CD4-positive, alpha-beta T cell treated with Interleukin-4 for 1 hour (primary cell): ENCODE measurements around the gene KCNQ1OT1.
"Not testable (repeated sequence)": the region's sequence is repeated elsewhere in the genome, so short reads cannot be mapped to it uniquely, and the experiment has no call there.

Experiments
- DNase-seq, 2 donors: peaks; one replicate each; pipeline ENCODE4 v3.0.0-alpha.2; 2020 to 2022

KCNQ1OT1 gene

DNA sequence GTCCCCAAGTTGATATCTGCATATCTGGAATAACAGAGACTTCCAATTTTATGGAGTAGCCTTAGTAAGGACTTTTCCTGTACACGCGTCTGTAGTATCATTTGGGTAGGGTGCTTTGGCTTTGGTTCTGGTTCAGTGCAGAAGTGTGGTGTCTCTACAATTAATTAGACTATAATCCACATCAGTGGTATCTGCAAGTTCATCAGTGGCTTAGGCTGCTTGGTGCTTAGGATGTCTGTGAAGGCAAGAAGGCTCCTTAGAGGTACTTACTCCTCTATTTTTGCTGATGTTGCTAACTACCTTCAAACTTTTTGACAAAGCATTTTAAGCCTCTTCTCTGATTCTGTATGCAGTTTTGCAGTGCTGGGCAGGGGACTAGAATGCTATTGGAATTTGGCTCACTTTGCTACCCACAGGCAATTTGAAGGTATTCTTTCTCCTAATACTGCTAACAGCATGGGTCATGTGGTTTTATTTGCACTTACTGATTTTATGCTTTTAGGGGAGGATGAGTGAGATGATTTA, 49.4 kb downstream of the KCNQ1OT1 start:
- no peak for DNase-seq

- no peak for DNase-seq
Observed at GRCh38 chr11:2649848-2650247, 49.9 kb downstream of the KCNQ1OT1 start.

- DNase-seq = no peak
Observed at GRCh38 chr11:2649400-2649799, 50.4 kb downstream of the KCNQ1OT1 start.

GRCh38 chr11:2647953-2648352, 51.8 kb downstream of the KCNQ1OT1 start:
- DNase-seq = no peak

DNA sequence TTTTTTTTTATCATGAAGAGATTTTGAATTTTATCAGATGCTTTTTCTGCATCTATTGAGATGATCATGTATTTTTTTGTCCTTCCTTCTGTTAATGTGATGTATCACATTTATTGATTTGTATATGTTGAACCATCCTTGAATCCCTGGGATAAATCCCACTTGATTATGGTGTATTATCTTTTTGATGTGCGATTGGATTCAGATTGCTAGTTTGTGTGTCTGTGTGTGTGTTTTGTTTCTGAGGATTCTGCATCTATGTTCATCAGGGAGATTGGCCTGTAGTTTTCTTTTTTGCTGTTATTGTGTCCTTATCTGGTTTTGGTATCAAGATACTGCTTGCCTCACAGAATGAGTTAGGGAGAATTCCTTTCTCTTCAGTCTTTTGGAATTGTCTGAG, 52.6 kb downstream of the KCNQ1OT1 start:
- DNase-seq = no peak

DNA sequence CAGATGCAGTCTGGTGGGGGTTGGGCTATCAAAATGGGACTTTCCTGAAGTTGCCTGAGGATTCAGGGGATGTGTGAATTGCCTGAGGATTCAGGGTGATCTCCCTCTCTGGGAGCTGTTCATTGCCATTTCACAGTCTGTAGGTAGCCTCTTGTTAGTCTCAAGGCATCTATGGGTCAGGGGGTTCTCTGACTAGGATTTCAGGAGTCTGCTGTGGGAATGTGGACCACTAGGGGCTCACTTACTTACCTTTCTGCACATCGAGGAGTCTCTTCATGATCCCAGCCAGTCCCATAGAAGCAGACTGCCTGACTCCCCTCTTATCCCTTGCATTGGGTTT, 54.0 kb downstream of the KCNQ1OT1 start:
- DNase-seq = no peak

DNA sequence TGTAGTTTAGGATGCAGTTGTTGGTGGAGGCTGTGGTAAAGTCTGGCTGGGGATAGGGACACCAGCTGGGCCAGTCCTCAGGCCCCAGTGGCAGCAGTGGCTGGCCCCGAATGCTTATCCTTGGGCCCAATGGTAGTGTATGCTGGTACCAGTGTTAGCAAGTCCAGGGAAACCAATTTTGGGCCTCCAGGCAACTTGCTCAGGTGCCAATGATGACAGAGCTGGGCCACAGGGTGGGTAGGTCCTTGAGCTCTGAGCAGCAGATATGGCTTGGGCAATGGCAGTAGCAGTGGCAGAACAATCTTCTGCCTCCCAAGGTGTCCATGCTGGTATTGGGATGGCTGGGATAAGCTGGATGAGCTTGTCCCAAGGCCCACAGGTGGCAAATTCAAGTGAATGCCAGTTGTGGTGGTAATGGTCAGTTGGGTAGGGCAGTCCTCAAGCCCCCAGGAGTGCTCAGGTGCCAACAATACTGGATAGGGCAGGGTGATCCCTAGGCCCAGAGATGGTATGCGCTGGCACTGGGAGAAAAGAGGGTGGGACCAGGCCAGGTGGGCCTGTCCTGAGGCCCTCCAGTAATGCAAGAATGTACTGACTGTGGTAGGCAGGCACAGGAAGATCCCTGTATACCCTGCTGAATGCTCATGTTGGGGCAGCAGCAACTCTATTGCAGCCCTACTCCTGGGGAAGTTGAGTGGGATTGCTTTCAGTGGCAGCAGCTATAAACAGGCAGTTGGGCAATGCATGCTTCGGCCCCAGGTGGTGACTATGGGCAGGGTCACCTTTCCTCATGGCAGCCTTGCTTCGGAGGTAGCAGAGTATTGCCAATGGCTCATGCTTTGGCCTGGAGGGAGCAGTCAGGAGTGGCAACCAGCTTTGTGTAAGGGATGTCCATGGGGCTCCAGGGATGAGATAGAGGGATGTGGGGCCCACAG, 54.7 kb downstream of the KCNQ1OT1 start:
- DNase-seq = no peak

- DNase-seq = no peak
Observed at GRCh38 chr11:2643746-2644145, 56.0 kb downstream of the KCNQ1OT1 start.

- no peak for DNase-seq
Observed at GRCh38 chr11:2641623-2642022, 58.2 kb downstream of the KCNQ1OT1 start.

DNA sequence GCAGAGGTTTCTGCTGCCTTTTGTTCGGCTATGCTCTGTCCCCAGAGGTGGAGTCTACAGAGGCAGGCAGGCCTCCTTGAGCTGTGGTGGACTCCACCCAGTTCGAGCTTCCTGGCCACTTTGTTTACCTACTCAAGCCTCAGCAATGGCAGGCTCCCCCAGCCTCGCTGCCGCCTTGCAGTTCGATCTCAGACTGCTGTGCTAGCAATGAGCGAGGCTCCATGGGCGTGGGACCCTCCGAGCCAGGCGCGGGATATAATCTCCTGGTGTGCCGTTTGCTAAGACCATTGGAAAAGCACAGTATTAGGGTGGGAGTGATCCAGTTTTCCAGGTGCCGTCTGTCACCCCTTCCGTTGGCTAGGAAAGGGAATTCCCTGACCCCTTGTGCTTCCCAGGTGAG, 60.0 kb downstream of the KCNQ1OT1 start:
- not testable (repeated sequence) for DNase-seq

DNA sequence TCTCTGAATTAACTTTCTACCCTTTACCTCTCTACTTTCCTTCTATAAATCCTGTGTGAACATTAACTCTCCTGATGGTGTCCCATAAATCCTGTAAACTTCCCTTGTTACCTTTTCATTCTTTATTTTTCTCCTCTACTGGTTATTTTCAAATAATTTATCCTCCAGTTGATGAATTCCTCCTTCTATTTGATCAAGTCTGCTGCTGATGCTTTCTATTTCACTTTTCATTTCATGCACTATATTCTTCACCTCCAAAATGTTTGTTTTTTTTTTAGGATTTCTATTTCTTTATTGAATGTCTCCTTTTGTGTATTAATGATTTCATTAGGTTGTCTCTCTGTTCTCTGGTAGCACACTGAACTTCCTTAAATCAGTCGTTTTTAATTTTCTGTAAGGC, 68.6 kb downstream of the KCNQ1OT1 start:
- no peak for DNase-seq

DNA sequence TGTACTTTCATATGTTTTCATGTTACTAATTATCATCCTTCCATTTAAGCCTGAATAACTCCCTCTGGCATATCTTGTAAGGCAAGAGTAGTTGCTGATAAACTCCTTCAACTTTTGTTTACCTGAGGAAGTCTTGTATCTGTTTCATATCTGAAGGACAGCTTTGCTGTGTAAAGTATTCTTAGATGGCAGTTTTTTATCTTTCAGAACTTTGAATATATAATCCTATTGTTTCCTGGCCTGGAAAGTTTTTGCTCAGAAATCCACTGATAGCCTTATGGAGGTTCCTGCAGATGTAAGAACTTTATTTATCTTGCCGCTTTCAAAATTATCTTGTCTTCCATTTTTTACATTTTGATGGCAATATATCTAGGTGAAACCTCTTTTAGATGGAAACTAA, 69.1 kb downstream of the KCNQ1OT1 start:
- DNase-seq = no peak

- no peak for DNase-seq
Observed at GRCh38 chr11:2625183-2625582, 74.6 kb downstream of the KCNQ1OT1 start.

DNA sequence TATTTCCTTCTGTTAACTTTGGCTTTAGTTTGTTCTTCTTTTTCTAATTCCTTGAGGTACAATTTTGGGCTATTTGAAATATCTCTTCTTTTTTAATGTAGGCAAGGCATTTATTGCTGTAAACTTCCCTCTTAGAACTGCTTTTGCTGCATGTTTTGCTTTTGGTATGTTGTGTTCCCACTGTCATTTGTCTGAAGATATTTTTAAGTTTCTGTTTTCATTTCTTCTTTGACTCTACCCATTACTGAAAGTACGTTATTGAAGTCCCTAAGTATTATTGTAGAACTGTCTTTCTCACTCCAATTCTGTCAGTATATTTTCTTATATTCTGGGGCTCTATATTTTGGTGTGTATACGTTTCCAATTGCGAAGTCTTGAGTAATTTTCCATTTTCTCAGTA, 77.9 kb downstream of the KCNQ1OT1 start:
- no peak for DNase-seq

GRCh38 chr11:2612884-2613571, 86.8 kb downstream of the KCNQ1OT1 start:
- DNase-seq = no peak

- no peak for DNase-seq
Observed at GRCh38 chr11:2609345-2609744, 90.4 kb downstream of the KCNQ1OT1 start.

- DNase-seq = no peak
Observed at GRCh38 chr11:2599561-2600189, 100.1 kb downstream of the KCNQ1OT1 start.

GRCh38 chr11:2595204-2595603, 104.6 kb downstream of the KCNQ1OT1 start:
- DNase-seq = no peak

DNA sequence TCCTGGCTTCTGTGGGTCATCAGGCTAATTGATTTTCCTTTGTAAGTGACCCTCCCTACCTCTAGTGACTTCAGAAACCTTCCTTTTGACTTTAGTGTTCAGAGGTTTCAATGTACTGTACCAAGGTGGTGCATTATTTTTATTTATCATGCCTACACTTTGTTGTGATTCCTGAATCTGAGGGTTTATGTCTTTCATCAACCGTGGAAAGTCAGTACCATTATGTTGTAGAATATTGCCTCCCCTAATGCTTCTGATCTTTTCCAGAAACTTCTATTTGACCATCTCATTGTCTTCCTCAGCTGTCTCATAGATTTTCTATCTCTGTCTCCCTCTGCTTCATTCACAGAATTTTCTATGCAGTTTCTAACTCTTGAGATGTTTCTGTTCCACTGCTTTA, 105.5 kb downstream of the KCNQ1OT1 start:
- DNase-seq = no peak

- DNase-seq = no peak
Observed at GRCh38 chr11:2593393-2593950, 106.3 kb downstream of the KCNQ1OT1 start.

- DNase-seq = peak in 1 of 2 donors; percentile 8
Observed at GRCh38 chr11:2592559-2593392, 107.0 kb downstream of the KCNQ1OT1 start.

GRCh38 chr11:2591805-2592204, 108.0 kb downstream of the KCNQ1OT1 start:
- DNase-seq = no peak
